Endothelial cell of umbilical vein (primary cell): ENCODE data around the gene CEP128. TPM values are rescaled to one million over a fixed set of nuclear protein-coding genes. Genes with fewer than 3 reads are reported as not detected.

Source experiments
- BruUV-seq: library from RNA; stranded (reverse); fragments of 400-500 nt; replicated peaks from 2 replicates; lab custom pipeline; 2021; lab: Mats Ljungman, UMichigan
- CTCF ChIA-PET: fragments of 300-600, 350-600 bp; sonication (Branson Sonifier 250); formaldehyde crosslinking; loops from one replicate; lab custom pipeline; 2021; ENCODE audit warnings: antibody characterized with exemption, inconsistent platforms; lab: Charles Lee
- POLR2A ChIA-PET: fragments of 300-600, 350-600 bp; sonication (Branson Sonifier 250); formaldehyde crosslinking; loops from one replicate; lab custom pipeline; 2021; ENCODE audit warnings: antibody characterized with exemption, inconsistent platforms; lab: Charles Lee
- DNase-seq: peaks from one replicate; pipeline ENCODE4 v3.0.0-alpha.2; 2011; ENCODE audit warnings: low read depth, low spot score
- FAIRE-seq: peaks from 2 replicates; lab custom pipeline; 2011; peaks lifted over from hg19 to GRCh38; lab: Jason Lieb, UNC
- H2AFZ ChIP-seq: 2 replicates; pipeline ENCODE4 v1.6.0; 2012; ENCODE audit warnings: low read depth, low read length, control low read depth, inconsistent platforms
- H3K27ac ChIP-seq: 2 replicates; pipeline ENCODE4 v1.5.1; 2011; ENCODE audit warnings: low read depth, mild to moderate bottlenecking, control low read depth, low read length, moderate library complexity; ENCODE audit not compliant: insufficient read depth
- H3K27me3 ChIP-seq, 2 experiments: 2 replicates each; pipeline versions ENCODE4 v1.6.0 to v1.6.1; 2011; ENCODE audit warnings: low read length in 2 of 2, mixed read lengths in 1 of 2; ENCODE audit not compliant: control insufficient read depth in 2 of 2, insufficient read depth in 2 of 2
- H3K36me3 ChIP-seq, 2 experiments: 2 replicates in 1 of 2; 3 replicates in 1 of 2; pipeline ENCODE4 v1.5.1; 2011; ENCODE audit warnings: low read length in 2 of 2, mild to moderate bottlenecking in 1 of 2, moderate library complexity in 1 of 2; ENCODE audit not compliant: control insufficient read depth in 2 of 2, insufficient read depth in 2 of 2; ENCODE audit errors: extremely low read depth in 1 of 2
- H3K4me1 ChIP-seq: 3 replicates; pipeline ENCODE4 v1.5.1; 2011; ENCODE audit warnings: mild to moderate bottlenecking, low read length; ENCODE audit not compliant: control insufficient read depth, insufficient read depth; ENCODE audit errors: extremely low read depth
- H3K4me2 ChIP-seq: 2 replicates; pipeline ENCODE4 v1.6.1; 2011; ENCODE audit warnings: low read length, control low read depth, mixed read lengths; ENCODE audit not compliant: insufficient read depth
- H3K4me3 ChIP-seq, 3 experiments: fragments of 200-600 bp in 1 of 3; sonication (generic), shearing (Covaris generic) in 1 of 3; replicated peaks in 1 of 3; 2 replicates each; pipeline ENCODE4 v1.5.1; 2011 to 2016; ENCODE audit warnings: control low read depth in 3 of 3, low read length in 3 of 3, mild to moderate bottlenecking in 2 of 3, inconsistent platforms in 1 of 3, low read depth in 1 of 3, moderate library complexity in 1 of 3; ENCODE audit not compliant: insufficient read depth in 1 of 3
- H3K79me2 ChIP-seq: 2 replicates; pipeline ENCODE4 v1.6.0; 2012; ENCODE audit warnings: low read length, inconsistent platforms; ENCODE audit not compliant: control insufficient read depth, insufficient read depth
- H3K9ac ChIP-seq: replicated peaks from 2 replicates; pipeline ENCODE3; 2011; ENCODE audit warnings: low read length, control low read depth; ENCODE audit not compliant: insufficient read depth; ENCODE audit errors: extremely low read depth
- H3K9me1 ChIP-seq: replicated peaks from 3 replicates; pipeline ENCODE4 v1.6.0; 2011; ENCODE audit warnings: mild to moderate bottlenecking, low read length; ENCODE audit not compliant: control insufficient read depth, insufficient read depth; ENCODE audit errors: extremely low read depth
- H3K9me3 ChIP-seq: replicated peaks from 2 replicates; pipeline ENCODE4 v1.5.1; 2012; ENCODE audit warnings: low read length, inconsistent platforms; ENCODE audit not compliant: control insufficient read depth, insufficient read depth
- H4K20me1 ChIP-seq: replicated peaks from 2 replicates; pipeline ENCODE3; 2011; ENCODE audit warnings: mild to moderate bottlenecking, low read length; ENCODE audit not compliant: control insufficient read depth, insufficient read depth; ENCODE audit errors: extremely low read depth
- EZH2 ChIP-seq: IDR thresholded peaks from 2 replicates; pipeline ENCODE4 v1.6.1; 2012; ENCODE audit warnings: borderline replicate concordance, low read depth, mild to moderate bottlenecking, moderate library complexity, low read length, inconsistent platforms; ENCODE audit not compliant: severe bottlenecking
- FOS ChIP-seq: IDR thresholded peaks from 2 replicates; pipeline ENCODE4 v1.6.1; 2011; ENCODE audit warnings: mild to moderate bottlenecking, low read length, moderate library complexity, borderline replicate concordance; ENCODE audit not compliant: insufficient read depth
- GATA2 ChIP-seq: IDR thresholded peaks from 2 replicates; pipeline ENCODE4 v1.7.0; 2011; ENCODE audit warnings: low read depth, mild to moderate bottlenecking, moderate library complexity, mixed read lengths, low read length; ENCODE audit not compliant: insufficient read length, insufficient read depth
- JUN ChIP-seq: IDR thresholded peaks from 2 replicates; pipeline ENCODE4 v1.6.1; 2011; ENCODE audit warnings: borderline replicate concordance, low read depth; ENCODE audit not compliant: insufficient read length, insufficient read depth
- MYC ChIP-seq: IDR thresholded peaks from one replicate; pipeline ENCODE4 v1.6.1; 2011; ENCODE audit warnings: mild to moderate bottlenecking, low read depth, low read length
- POLR2A ChIP-seq: IDR thresholded peaks from 2 replicates; pipeline ENCODE4 v1.6.1; 2012; ENCODE audit warnings: low read depth, mild to moderate bottlenecking, control low read depth, low read length
- POLR2AphosphoS5 ChIP-seq: IDR thresholded peaks from 2 replicates; pipeline ENCODE4 v1.6.1; 2012; ENCODE audit warnings: low read depth, mild to moderate bottlenecking, control low read depth, low read length, moderate library complexity; ENCODE audit not compliant: insufficient read depth
- dilution Hi-C: fragments of 300-500 bp; cut with MboI; formaldehyde crosslinking; loops from one replicate; pipeline ENCODE4 v1.15.0; 2019; ENCODE audit warnings: low sequenced_read_pairs; ENCODE audit not compliant: extremely low pct_ligation_motif_present
- intact Hi-C: fragments of 100-400 bp; cut with micrococcal nuclease; formaldehyde crosslinking; loops from one replicate; pipeline ENCODE4 v1.10.0; 2022
- polyA plus RNA-seq, 4 experiments: library from polyadenylated mRNA; depleted of rRNA in 3 of 4; stranded (reverse) in 3 of 4; unstranded in 1 of 4; fragments of >200 nt; gene quantifications; 2 replicates each; pipeline versions ENCODE4 v1.2.1 to v1.2.3, GENCODE V29; 2011 to 2012; ENCODE audit warnings: missing spikeins in 1 of 4
- total RNA-seq: library from RNA; stranded (reverse); gene quantifications from 2 replicates; pipeline ENCODE4 v1.2.3, GENCODE V29; 2021
- TF ChIP-seq, protein P1 (sequence below), 2 donors: IDR thresholded peaks; 1 replicate in 1 of 2; 2 replicates in 1 of 2; pipeline ENCODE4 v1.5.1; 2011; ENCODE audit warnings: low read length in 2 of 2, mild to moderate bottlenecking in 2 of 2, moderate library complexity in 2 of 2, control low read depth in 1 of 2, inconsistent platforms in 1 of 2, low read depth in 1 of 2; ENCODE audit not compliant: insufficient read depth in 1 of 2; ENCODE audit errors: extremely low read depth in 1 of 2
- TF ChIP-seq, protein P2 (sequence below): IDR thresholded peaks from 2 replicates; pipeline ENCODE4 v1.6.1; 2011; ENCODE audit not compliant: insufficient read depth, insufficient read length

The CEP128 gene
- total and polyA plus RNA-seq, 2 donors (not counting 3 experiments of a cell fraction or from before 2014, with no cell fraction given), result 0.91 to 23.7 TPM

DNA sequence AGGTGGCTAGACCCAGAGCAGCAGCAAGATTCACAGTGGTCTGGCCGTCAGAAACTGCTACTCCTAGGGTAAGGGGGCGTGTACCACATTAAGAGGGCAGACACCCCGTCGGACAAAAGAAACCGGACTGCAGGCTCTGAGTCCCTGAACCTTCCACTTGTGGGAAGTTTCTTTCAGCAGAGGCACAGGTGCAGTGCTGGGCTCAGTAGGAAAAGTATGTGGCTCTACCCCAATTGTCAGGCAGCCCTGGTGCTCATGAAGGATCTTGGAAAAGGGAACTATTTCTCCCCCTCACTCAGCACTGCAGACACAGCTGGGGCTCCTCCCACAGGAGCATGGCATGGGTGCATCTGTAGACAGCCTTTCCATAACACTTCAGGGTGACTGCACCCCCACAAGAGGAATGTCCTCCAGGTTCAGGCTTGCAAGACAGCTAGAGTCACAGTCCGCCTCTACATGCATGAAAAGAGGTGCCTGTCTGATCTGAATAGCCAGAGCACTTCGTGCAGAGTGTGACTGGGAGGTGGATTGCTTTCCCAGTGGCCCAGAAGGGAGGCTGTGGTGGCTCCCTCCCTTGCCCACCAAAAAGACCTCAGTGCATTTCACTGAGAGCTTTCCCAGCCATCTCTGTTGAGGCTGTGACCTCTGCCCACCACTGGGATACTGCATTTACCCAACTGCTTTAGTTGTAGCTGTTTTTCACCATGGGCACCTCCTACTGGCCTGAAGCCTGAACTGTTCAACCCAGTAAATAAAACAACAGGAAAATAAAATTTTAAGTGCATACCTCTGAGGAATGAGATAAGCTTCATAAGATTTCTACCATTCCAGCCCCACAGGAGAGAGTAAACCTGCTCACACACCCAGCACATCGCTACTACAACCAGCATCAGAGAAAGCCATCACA, 14.2 kb downstream of the CEP128 start:
- H3K27me3 ChIP-seq, result no peaks in the 10 kb centered on the region
- ChIA-PET POLR2A (no interaction called here), CTCF (no interaction called here)
- FAIRE-seq, result no peak
- no TSS peak for BruUV-seq
- H3K9ac ChIP-seq, result no peak overlapping the region
- no peaks in the 10 kb centered on the region for H3K9me3 ChIP-seq
- dilution Hi-C loops, result no loop called here
- intact Hi-C loops, result no loop called here
- no peak for TF ChIP-seq POLR2A
- TF ChIP-seq GATA2, result no peak
- TF ChIP-seq, protein P1, sequence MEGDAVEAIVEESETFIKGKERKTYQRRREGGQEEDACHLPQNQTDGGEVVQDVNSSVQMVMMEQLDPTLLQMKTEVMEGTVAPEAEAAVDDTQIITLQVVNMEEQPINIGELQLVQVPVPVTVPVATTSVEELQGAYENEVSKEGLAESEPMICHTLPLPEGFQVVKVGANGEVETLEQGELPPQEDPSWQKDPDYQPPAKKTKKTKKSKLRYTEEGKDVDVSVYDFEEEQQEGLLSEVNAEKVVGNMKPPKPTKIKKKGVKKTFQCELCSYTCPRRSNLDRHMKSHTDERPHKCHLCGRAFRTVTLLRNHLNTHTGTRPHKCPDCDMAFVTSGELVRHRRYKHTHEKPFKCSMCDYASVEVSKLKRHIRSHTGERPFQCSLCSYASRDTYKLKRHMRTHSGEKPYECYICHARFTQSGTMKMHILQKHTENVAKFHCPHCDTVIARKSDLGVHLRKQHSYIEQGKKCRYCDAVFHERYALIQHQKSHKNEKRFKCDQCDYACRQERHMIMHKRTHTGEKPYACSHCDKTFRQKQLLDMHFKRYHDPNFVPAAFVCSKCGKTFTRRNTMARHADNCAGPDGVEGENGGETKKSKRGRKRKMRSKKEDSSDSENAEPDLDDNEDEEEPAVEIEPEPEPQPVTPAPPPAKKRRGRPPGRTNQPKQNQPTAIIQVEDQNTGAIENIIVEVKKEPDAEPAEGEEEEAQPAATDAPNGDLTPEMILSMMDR (IDR thresholded peaks at IDR 0.05; ENCODE audit: extremely low read depth in 1 of 2, insufficient read depth in 1 of 2, low read depth in 1 of 2, low read length in 2 of 2), result no peak
- no peak for TF ChIP-seq JUN
- TF ChIP-seq EZH2, result no peak
- TF ChIP-seq, protein P2, sequence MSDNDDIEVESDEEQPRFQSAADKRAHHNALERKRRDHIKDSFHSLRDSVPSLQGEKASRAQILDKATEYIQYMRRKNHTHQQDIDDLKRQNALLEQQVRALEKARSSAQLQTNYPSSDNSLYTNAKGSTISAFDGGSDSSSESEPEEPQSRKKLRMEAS, result no peak
- TF ChIP-seq MYC, result no peak
- no peak for TF ChIP-seq FOS
- no peak for TF ChIP-seq POLR2AphosphoS5
- no peak overlapping the region for H3K4me3 ChIP-seq
- peaks cover 10% of the 10 kb centered on the region for H3K79me2 ChIP-seq
- no peak for DNase-seq
- no peak overlapping the region for H3K27ac ChIP-seq
- no peaks in the 10 kb centered on the region for H3K36me3 ChIP-seq
- H3K9me1 ChIP-seq, result no peaks in the 10 kb centered on the region
- H2AFZ ChIP-seq, result no peak overlapping the region
- no peaks in the 10 kb centered on the region for H4K20me1 ChIP-seq
- H3K4me1 ChIP-seq, result no peaks in the 10 kb centered on the region
- H3K4me2 ChIP-seq, result no peak overlapping the region
